Chondrocyte (in vitro differentiated cells): ENCODE results near the gene PRDM2. TPM values are rescaled to one million over a fixed set of nuclear protein-coding genes. Genes with fewer than 3 reads are reported as not detected.

Experiments used
- DNase-seq: peaks from one replicate; pipeline ENCODE4 v3.0.0; 2021; ENCODE audit warnings: mixed read lengths, low spot score
- H3K27ac Mint-ChIP-seq: one replicate; pipeline ENCODE4 v1.8.0; 2021; ENCODE audit warnings: mild to moderate bottlenecking, moderate library complexity, mixed read lengths; ENCODE audit not compliant: unreplicated experiment
- H3K27me3 Mint-ChIP-seq: 2 replicates; pipeline ENCODE4 v1.8.0; 2021; ENCODE audit warnings: low read depth, mixed read lengths
- H3K36me3 Mint-ChIP-seq: 2 replicates; pipeline ENCODE4 v1.8.0; 2021; ENCODE audit warnings: low read depth, mixed read lengths
- H3K4me1 Mint-ChIP-seq: 2 replicates; pipeline ENCODE4 v1.8.0; 2021; ENCODE audit warnings: low read depth, mild to moderate bottlenecking, mixed read lengths
- H3K4me3 Mint-ChIP-seq: one replicate; pipeline ENCODE4 v1.8.0; 2021; ENCODE audit warnings: mild to moderate bottlenecking, moderate library complexity, mixed read lengths; ENCODE audit not compliant: unreplicated experiment
- H3K9me3 Mint-ChIP-seq: 2 replicates; pipeline ENCODE4 v1.8.0; 2021; ENCODE audit warnings: low read depth, mixed read lengths
- total RNA-seq: library from RNA; stranded (reverse); gene quantifications from 3 replicates; pipeline ENCODE4 v1.2.1, GENCODE V29; 2021
- TF ChIP-seq, protein P1 (sequence below): fragments of 200-600 bp; sonication (generic); IDR thresholded peaks from 2 replicates; pipeline ENCODE4 v1.5.0; 2021; ENCODE audit warnings: antibody characterized with exemption, mild to moderate bottlenecking, moderate library complexity

PRDM2 gene
- total RNA-seq, 1 donor from 2014 or later: 36.8 TPM

GRCh38 chr1:13760921-13761320, 60.9 kb downstream of the PRDM2 start:
- H3K27me3 Mint-ChIP-seq: no peaks in the 10 kb centered on the region
- H3K36me3 Mint-ChIP-seq: peaks cover 1% of the 10 kb centered on the region
- TF ChIP-seq, protein P1, sequence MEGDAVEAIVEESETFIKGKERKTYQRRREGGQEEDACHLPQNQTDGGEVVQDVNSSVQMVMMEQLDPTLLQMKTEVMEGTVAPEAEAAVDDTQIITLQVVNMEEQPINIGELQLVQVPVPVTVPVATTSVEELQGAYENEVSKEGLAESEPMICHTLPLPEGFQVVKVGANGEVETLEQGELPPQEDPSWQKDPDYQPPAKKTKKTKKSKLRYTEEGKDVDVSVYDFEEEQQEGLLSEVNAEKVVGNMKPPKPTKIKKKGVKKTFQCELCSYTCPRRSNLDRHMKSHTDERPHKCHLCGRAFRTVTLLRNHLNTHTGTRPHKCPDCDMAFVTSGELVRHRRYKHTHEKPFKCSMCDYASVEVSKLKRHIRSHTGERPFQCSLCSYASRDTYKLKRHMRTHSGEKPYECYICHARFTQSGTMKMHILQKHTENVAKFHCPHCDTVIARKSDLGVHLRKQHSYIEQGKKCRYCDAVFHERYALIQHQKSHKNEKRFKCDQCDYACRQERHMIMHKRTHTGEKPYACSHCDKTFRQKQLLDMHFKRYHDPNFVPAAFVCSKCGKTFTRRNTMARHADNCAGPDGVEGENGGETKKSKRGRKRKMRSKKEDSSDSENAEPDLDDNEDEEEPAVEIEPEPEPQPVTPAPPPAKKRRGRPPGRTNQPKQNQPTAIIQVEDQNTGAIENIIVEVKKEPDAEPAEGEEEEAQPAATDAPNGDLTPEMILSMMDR: no peak
- H3K9me3 Mint-ChIP-seq: no peaks in the 10 kb centered on the region
- no peak for DNase-seq
- H3K27ac Mint-ChIP-seq: no peak overlapping the region
- peaks cover 87% of the 10 kb centered on the region for H3K4me1 Mint-ChIP-seq
- H3K4me3 Mint-ChIP-seq: no peak overlapping the region

DNA sequence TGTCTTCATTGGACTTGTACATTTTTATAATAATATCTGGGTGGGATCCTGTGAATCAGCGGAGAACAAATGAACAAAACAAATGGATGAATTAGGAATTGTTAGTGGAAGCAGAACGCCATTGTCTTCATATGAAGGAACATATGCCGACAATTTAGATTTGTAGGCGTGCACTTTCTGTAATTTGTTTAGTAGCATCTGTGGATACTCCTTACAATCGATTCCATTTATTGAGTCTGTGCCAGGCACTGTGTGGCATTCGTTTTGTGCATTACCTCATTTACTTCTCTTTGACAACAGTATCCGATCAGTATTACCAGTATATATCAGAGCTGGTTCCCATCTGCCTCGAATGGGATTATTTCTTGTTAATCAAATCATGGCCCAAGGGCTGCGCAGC, 61.9 kb downstream of the PRDM2 start:
- H3K4me1 Mint-ChIP-seq: peaks cover 87% of the 10 kb centered on the region

GRCh38 chr1:13762642-13763041, 62.7 kb downstream of the PRDM2 start:
- Mint-ChIP-seq H3K4me3 (no peak overlapping the region), H3K27me3 (no peaks in the 10 kb centered on the region), H3K27ac (peak overlapping the region; percentile 52), H3K36me3 (peaks cover 1% of the 10 kb centered on the region), H3K4me1 (peaks cover 87% of the 10 kb centered on the region), H3K9me3 (no peaks in the 10 kb centered on the region)
- no peak for DNase-seq
- TF ChIP-seq, protein P1: no peak

More for the DNA sequence above, 61.9 kb downstream of the PRDM2 start:
- TF ChIP-seq, protein P1: no peak
- Mint-ChIP-seq H3K27ac (no peak overlapping the region), H3K36me3 (peaks cover 1% of the 10 kb centered on the region), H3K9me3 (no peaks in the 10 kb centered on the region), H3K4me3 (no peak overlapping the region), H3K27me3 (no peaks in the 10 kb centered on the region)
- no peak for DNase-seq

DNA sequence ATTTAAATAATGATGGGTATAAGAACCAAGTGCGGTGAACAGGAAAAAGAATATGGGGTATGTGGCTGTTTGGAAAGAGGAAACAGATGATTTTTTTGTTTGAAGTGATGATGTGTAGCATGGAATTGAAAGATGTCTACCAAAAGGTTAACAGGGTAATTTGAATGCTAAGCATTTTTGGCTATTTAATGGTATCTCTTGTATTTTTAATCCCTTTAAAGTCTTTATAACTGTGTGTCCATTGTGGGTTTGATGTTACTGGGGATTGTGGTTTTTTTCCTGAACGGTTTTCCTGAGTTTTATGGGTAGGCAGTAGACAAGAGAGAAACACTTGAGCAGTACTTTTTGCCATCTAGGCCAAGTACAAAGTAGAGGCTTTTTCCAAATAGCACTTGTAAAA, 63.2 kb downstream of the PRDM2 start:
- Mint-ChIP-seq H3K27me3 (no peaks in the 10 kb centered on the region), H3K4me3 (no peak overlapping the region), H3K27ac (peak overlapping the region; percentile 2), H3K9me3 (no peaks in the 10 kb centered on the region), H3K36me3 (peaks cover 1% of the 10 kb centered on the region), H3K4me1 (peaks cover 83% of the 10 kb centered on the region)
- TF ChIP-seq, protein P1: no peak
- no peak for DNase-seq

GRCh38 chr1:13763991-13764390, 64.0 kb downstream of the PRDM2 start:
- DNase-seq: no peak
- Mint-ChIP-seq H3K27ac (peak overlapping the region; percentile 49), H3K9me3 (no peaks in the 10 kb centered on the region), H3K4me3 (no peak overlapping the region), H3K27me3 (no peaks in the 10 kb centered on the region), H3K4me1 (peaks cover 85% of the 10 kb centered on the region), H3K36me3 (peaks cover 1% of the 10 kb centered on the region)
- TF ChIP-seq, protein P1: no peak
